Measurements from ENCODE around the gene EID1. TPM values are rescaled to one million over a fixed set of nuclear protein-coding genes. Genes with fewer than 3 reads are reported as not detected.
A peak's percentile ranks its signal among the peaks of the same experiment; 100 is the strongest.

Gene EID1
- polyA plus RNA-seq, 4 donors, result 81.3 to 133 (median 91.5) TPM

- no peaks in the 10 kb centered on the region for H3K9me3 ChIP-seq (ENCODE audit: control insufficient read depth in 2 of 2, insufficient read depth in 1 of 2, low read depth in 1 of 2, low read length in 1 of 2)
- no peak for FAIRE-seq
- no peak for DNase-seq
- H3K27me3 ChIP-seq (ENCODE audit: control insufficient read depth in 3 of 3, insufficient read depth in 3 of 3, low read length in 3 of 3), result no peaks in the 10 kb centered on the region
- H3K4me1 ChIP-seq (ENCODE audit: control insufficient read depth in 3 of 3, insufficient read depth in 2 of 3, low read depth in 1 of 3, low read length in 2 of 3), result no peaks in the 10 kb centered on the region
- H3K27ac ChIP-seq (ENCODE audit: low read depth in 1 of 3, low read length in 2 of 3), result no peak overlapping the region
- 85 to 88% (median 86%) methylated on average over 3 of the region's 3 CpGs for WGBS, 3 donors
- no peaks in the 10 kb centered on the region for H3K36me3 ChIP-seq (ENCODE audit: control insufficient read depth in 3 of 3, insufficient read depth in 2 of 3, low read depth in 1 of 3, low read length in 3 of 3)
- H3K4me3 ChIP-seq (ENCODE audit: low read depth in 1 of 3, low read length in 3 of 3), result no peak overlapping the region
Measured at GRCh38 chr15:48889925-48890324, 12.0 kb downstream of the EID1 start.

GRCh38 chr15:48890375-48890972, 12.5 kb downstream of the EID1 start:
- H3K27me3 ChIP-seq (ENCODE audit: control insufficient read depth in 3 of 3, insufficient read depth in 3 of 3, low read length in 3 of 3), result no peaks in the 10 kb centered on the region
- H3K27ac ChIP-seq (ENCODE audit: low read depth in 1 of 3, low read length in 2 of 3), result no peak overlapping the region
- no peaks in the 10 kb centered on the region for H3K36me3 ChIP-seq (ENCODE audit: control insufficient read depth in 3 of 3, insufficient read depth in 2 of 3, low read depth in 1 of 3, low read length in 3 of 3)
- H3K4me3 ChIP-seq (ENCODE audit: low read depth in 1 of 3, low read length in 3 of 3), result no peak overlapping the region
- DNase-seq, result no peak
- H3K9me3 ChIP-seq (ENCODE audit: control insufficient read depth in 2 of 2, insufficient read depth in 1 of 2, low read depth in 1 of 2, low read length in 1 of 2), result no peaks in the 10 kb centered on the region
- FAIRE-seq, result no peak
- 54 to 72% (median 63%) methylated on average over 10 of the region's 10 CpGs for WGBS, 3 donors
- H3K4me1 ChIP-seq (ENCODE audit: control insufficient read depth in 3 of 3, insufficient read depth in 2 of 3, low read depth in 1 of 3, low read length in 2 of 3), result no peaks in the 10 kb centered on the region

DNA sequence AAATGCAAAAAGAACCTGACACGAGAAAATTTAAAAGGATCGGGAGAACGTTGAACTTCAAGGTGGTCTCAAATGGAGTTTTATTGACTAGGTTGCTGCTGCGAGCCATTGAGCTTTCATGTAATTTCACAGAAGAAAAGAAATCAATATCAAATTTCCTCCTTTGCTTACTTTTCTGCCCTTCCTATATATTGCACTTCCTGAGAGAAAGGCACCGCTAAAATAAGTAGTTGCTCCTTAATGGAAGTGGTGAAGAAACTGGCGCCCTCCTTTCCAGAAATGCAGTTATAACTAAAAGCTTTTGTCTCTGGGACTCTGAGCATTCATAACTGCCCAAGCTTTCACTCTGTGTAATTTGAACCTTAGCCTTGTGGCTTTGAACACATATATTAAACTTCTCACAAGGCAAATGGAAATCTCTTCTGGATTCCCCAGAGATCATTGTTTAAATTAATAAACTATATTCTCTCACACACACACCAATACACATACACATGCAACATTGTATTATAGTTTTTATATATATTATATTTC, 13.4 kb downstream of the EID1 start:
- DNase-seq (no peak), FAIRE-seq (no peak)
- 63 to 71% (median 70%) methylated on average over 6 of the region's 6 CpGs for WGBS, 3 donors
- Histone ChIP-seq H3K4me1 (ENCODE audit: control insufficient read depth in 3 of 3, insufficient read depth in 2 of 3, low read depth in 1 of 3, low read length in 2 of 3) (no peaks in the 10 kb centered on the region), H3K27me3 (ENCODE audit: control insufficient read depth in 3 of 3, insufficient read depth in 3 of 3, low read length in 3 of 3) (no peaks in the 10 kb centered on the region), H3K36me3 (ENCODE audit: control insufficient read depth in 3 of 3, insufficient read depth in 2 of 3, low read depth in 1 of 3, low read length in 3 of 3) (no peaks in the 10 kb centered on the region), H3K27ac (ENCODE audit: low read depth in 1 of 3, low read length in 2 of 3) (no peak overlapping the region), H3K9me3 (ENCODE audit: control insufficient read depth in 2 of 2, insufficient read depth in 1 of 2, low read depth in 1 of 2, low read length in 1 of 2) (no peaks in the 10 kb centered on the region), H3K4me3 (ENCODE audit: low read depth in 1 of 3, low read length in 3 of 3) (no peak overlapping the region)

DNA sequence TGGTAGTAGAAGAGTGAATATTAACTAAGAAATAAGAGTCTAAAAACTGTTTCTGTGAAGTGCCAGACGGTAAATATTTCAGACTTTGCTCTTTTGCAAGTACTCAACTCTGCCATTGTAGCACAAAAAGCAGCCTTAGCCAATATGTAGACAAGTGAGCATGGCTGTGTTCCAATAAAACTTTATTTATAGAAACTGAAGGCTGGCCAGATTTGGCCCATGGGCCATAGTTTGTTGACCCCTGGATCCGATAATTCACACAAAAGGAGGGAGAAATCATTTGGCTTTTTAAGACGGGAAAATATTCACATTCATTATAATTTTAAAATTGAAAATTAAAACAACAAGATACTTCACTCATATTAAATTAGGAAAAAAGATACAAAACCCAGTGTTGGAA, 15.4 kb downstream of the EID1 start:
- Histone ChIP-seq H3K4me1 (ENCODE audit: control insufficient read depth in 3 of 3, insufficient read depth in 2 of 3, low read depth in 1 of 3, low read length in 2 of 3) (no peaks in the 10 kb centered on the region), H3K9me3 (ENCODE audit: control insufficient read depth in 2 of 2, insufficient read depth in 1 of 2, low read depth in 1 of 2, low read length in 1 of 2) (no peaks in the 10 kb centered on the region), H3K27ac (ENCODE audit: low read depth in 1 of 3, low read length in 2 of 3) (no peak overlapping the region), H3K36me3 (ENCODE audit: control insufficient read depth in 3 of 3, insufficient read depth in 2 of 3, low read depth in 1 of 3, low read length in 3 of 3) (no peaks in the 10 kb centered on the region), H3K4me3 (ENCODE audit: low read depth in 1 of 3, low read length in 3 of 3) (no peak overlapping the region), H3K27me3 (ENCODE audit: control insufficient read depth in 3 of 3, insufficient read depth in 3 of 3, low read length in 3 of 3) (peaks cover 0 to 6% (median 2%) of the 10 kb centered on the region in 3 donors)
- 72 to 77% (median 73%) methylated on average over 3 of the region's 3 CpGs for WGBS, 3 donors
- FAIRE-seq (no peak), DNase-seq (no peak)

DNA sequence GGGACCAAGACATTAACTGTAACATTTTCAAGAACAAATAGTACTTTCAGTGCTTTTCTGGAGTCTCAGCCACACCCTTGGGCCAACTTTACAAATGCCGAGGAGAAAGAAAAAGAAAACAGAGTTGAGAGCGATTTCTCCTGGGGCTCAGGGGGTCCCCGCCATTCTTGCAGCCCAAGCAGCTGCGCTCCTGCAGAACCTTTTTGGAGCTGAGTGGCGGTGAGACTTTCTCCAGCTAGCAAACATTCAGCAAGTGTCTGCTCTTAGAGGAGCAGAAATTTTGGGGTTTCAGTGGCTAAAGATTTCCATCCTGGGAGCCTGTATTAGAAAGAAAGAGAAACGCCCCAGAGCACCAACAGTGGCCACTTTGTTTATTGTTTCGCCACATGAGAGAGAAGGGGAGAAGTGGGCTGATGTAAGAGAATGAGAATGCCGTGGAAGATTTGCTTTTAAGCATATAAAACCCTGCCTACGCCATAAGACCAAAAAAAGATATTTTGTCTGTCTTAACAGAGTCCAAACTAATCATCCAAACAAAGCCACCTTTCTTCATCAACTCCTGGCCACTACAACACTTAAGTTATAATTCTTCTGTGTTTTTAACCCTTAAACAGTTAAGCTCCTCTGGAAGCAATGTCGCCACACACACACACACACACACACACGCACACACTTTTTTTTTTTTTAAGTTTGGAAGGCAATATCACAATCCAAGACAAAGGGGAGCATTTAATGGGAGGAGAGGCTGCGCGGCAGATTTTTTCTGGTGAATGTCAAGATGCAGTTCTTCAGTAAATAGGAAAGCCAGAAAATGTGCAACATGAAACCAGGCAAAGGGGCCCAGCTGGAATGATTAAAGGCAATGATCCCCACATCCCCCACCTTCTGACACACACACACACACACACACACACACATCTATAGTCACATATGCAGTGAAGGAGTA, 19.2 kb downstream of the EID1 start:
- FAIRE-seq (no peak), DNase-seq (no peak)
- 50 to 58% (median 57%) methylated on average over 13 of the region's 13 CpGs for WGBS, 3 donors
- Histone ChIP-seq H3K36me3 (ENCODE audit: control insufficient read depth in 3 of 3, insufficient read depth in 2 of 3, low read depth in 1 of 3, low read length in 3 of 3) (no peaks in the 10 kb centered on the region), H3K9me3 (ENCODE audit: control insufficient read depth in 2 of 2, insufficient read depth in 1 of 2, low read depth in 1 of 2, low read length in 1 of 2) (no peaks in the 10 kb centered on the region), H3K27me3 (ENCODE audit: control insufficient read depth in 3 of 3, insufficient read depth in 3 of 3, low read length in 3 of 3) (peaks cover 0 to 6% (median 2%) of the 10 kb centered on the region in 3 donors), H3K27ac (ENCODE audit: low read depth in 1 of 3, low read length in 2 of 3) (peak overlapping the region in 1 of 3 donors; percentile 44), H3K4me1 (ENCODE audit: control insufficient read depth in 3 of 3, insufficient read depth in 2 of 3, low read depth in 1 of 3, low read length in 2 of 3) (no peaks in the 10 kb centered on the region), H3K4me3 (ENCODE audit: low read depth in 1 of 3, low read length in 3 of 3) (no peak overlapping the region)

GRCh38 chr15:48898032-48898431, 20.1 kb downstream of the EID1 start:
- WGBS, 3 donors, result 52 to 60% (median 55%) methylated on average over 4 of the region's 4 CpGs
- Histone ChIP-seq H3K27me3 (ENCODE audit: control insufficient read depth in 3 of 3, insufficient read depth in 3 of 3, low read length in 3 of 3) (peaks cover 0 to 6% (median 2%) of the 10 kb centered on the region in 3 donors), H3K36me3 (ENCODE audit: control insufficient read depth in 3 of 3, insufficient read depth in 2 of 3, low read depth in 1 of 3, low read length in 3 of 3) (no peaks in the 10 kb centered on the region), H3K4me1 (ENCODE audit: control insufficient read depth in 3 of 3, insufficient read depth in 2 of 3, low read depth in 1 of 3, low read length in 2 of 3) (no peaks in the 10 kb centered on the region), H3K4me3 (ENCODE audit: low read depth in 1 of 3, low read length in 3 of 3) (no peak overlapping the region), H3K27ac (ENCODE audit: low read depth in 1 of 3, low read length in 2 of 3) (no peak overlapping the region), H3K9me3 (ENCODE audit: control insufficient read depth in 2 of 2, insufficient read depth in 1 of 2, low read depth in 1 of 2, low read length in 1 of 2) (no peaks in the 10 kb centered on the region)
- no peak for DNase-seq
- no peak for FAIRE-seq

GRCh38 chr15:48898446-48898845, 20.5 kb downstream of the EID1 start:
- Histone ChIP-seq H3K4me1 (ENCODE audit: control insufficient read depth in 3 of 3, insufficient read depth in 2 of 3, low read depth in 1 of 3, low read length in 2 of 3) (no peaks in the 10 kb centered on the region), H3K27ac (ENCODE audit: low read depth in 1 of 3, low read length in 2 of 3) (no peak overlapping the region)

DNA sequence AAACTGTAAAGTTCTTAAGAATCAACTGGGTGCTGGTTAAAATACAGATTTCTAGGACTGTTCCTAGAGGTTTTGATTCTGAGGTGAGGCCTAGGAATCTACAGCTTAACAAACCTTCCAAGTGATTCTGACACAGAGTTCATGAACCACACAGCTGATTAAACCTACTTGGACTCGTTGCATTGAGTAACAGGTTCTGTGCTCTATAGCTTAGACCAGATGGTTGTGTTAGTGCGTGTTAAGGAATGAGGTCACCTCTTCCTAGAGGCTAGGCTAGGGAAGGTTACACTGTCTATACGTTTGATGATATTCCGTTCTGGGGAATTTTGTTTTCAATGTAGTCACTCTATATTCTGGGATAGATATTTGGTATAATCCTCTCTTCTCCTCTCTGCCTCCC, 21.9 kb downstream of the EID1 start:
- Histone ChIP-seq H3K27ac (ENCODE audit: low read depth in 1 of 3, low read length in 2 of 3) (no peak overlapping the region), H3K4me3 (ENCODE audit: low read depth in 1 of 3, low read length in 3 of 3) (no peak overlapping the region), H3K27me3 (ENCODE audit: control insufficient read depth in 3 of 3, insufficient read depth in 3 of 3, low read length in 3 of 3) (peaks cover 0 to 6% (median 2%) of the 10 kb centered on the region in 3 donors), H3K36me3 (ENCODE audit: control insufficient read depth in 3 of 3, insufficient read depth in 2 of 3, low read depth in 1 of 3, low read length in 3 of 3) (no peaks in the 10 kb centered on the region), H3K4me1 (ENCODE audit: control insufficient read depth in 3 of 3, insufficient read depth in 2 of 3, low read depth in 1 of 3, low read length in 2 of 3) (no peaks in the 10 kb centered on the region), H3K9me3 (ENCODE audit: control insufficient read depth in 2 of 2, insufficient read depth in 1 of 2, low read depth in 1 of 2, low read length in 1 of 2) (no peaks in the 10 kb centered on the region)
- no peak for FAIRE-seq
- WGBS, 3 donors, result 86 to 92% (median 89%) methylated on average over 4 of the region's 4 CpGs
- DNase-seq, result no peak

More at GRCh38 chr15:48898446-48898845, 20.5 kb downstream of the EID1 start:
- 54 to 63% (median 57%) methylated on average over 2 of the region's 2 CpGs for WGBS, 3 donors
- Histone ChIP-seq H3K27me3 (ENCODE audit: control insufficient read depth in 3 of 3, insufficient read depth in 3 of 3, low read length in 3 of 3) (peaks cover 0 to 6% (median 2%) of the 10 kb centered on the region in 3 donors), H3K36me3 (ENCODE audit: control insufficient read depth in 3 of 3, insufficient read depth in 2 of 3, low read depth in 1 of 3, low read length in 3 of 3) (no peaks in the 10 kb centered on the region), H3K9me3 (ENCODE audit: control insufficient read depth in 2 of 2, insufficient read depth in 1 of 2, low read depth in 1 of 2, low read length in 1 of 2) (no peaks in the 10 kb centered on the region), H3K4me3 (ENCODE audit: low read depth in 1 of 3, low read length in 3 of 3) (no peak overlapping the region)
- FAIRE-seq, result no peak
- no peak for DNase-seq

Data from small intestine (tissue), 7 donors.